Parathyroid adenoma (tissue), 2 donors: ENCODE data around the gene TMEM63B.
A peak's percentile ranks its signal among the peaks of the same experiment; 100 is the strongest.

Source experiments
- H2AFZ ChIP-seq: fragments of 300-600 bp; sonication (generic); one replicate; pipeline ENCODE4 v1.7.0; 2017; ENCODE audit warnings: antibody characterized with exemption, mild to moderate bottlenecking
- H3K27ac ChIP-seq: fragments of 300-600 bp; sonication (generic); one replicate; pipeline ENCODE4 v1.7.0; 2017
- H3K27me3 ChIP-seq: fragments of 300-600 bp; sonication (generic); one replicate; pipeline ENCODE4 v1.7.0; 2017; ENCODE audit warnings: low read length; ENCODE audit not compliant: control insufficient read depth, insufficient read depth
- H3K36me3 ChIP-seq: fragments of 300-600 bp; sonication (generic); one replicate; pipeline ENCODE4 v1.7.0; 2017; ENCODE audit warnings: low read length; ENCODE audit not compliant: control insufficient read depth, insufficient read depth
- H3K4me1 ChIP-seq: fragments of 300-600 bp; sonication (generic); one replicate; pipeline ENCODE4 v1.7.0; 2017; ENCODE audit warnings: control low read depth
- H3K4me2 ChIP-seq: fragments of 300-600 bp; sonication (generic); one replicate; pipeline ENCODE4 v1.7.0; 2017; ENCODE audit warnings: low read length
- H3K4me3 ChIP-seq: fragments of 300-600 bp; sonication (generic); one replicate; pipeline ENCODE4 v1.7.0; 2017; ENCODE audit warnings: low read depth, low read length
- H3K79me2 ChIP-seq: fragments of 300-600 bp; sonication (generic); one replicate; pipeline ENCODE4 v1.7.0; 2017; ENCODE audit warnings: control low read depth
- H3K9ac ChIP-seq: fragments of 300-600 bp; sonication (generic); one replicate; pipeline ENCODE4 v1.7.0; 2017; ENCODE audit warnings: mild to moderate bottlenecking
- H3K9me3 ChIP-seq: fragments of 300-600 bp; sonication (generic); one replicate; pipeline ENCODE4 v1.7.0; 2017; ENCODE audit warnings: low read length; ENCODE audit not compliant: control insufficient read depth
- CTCF ChIP-seq: fragments of 300-600 bp; sonication (generic); IDR thresholded peaks from one replicate; pipeline ENCODE4 v1.7.0; 2017; ENCODE audit warnings: antibody characterized with exemption, mild to moderate bottlenecking
- donor health status: primary hyperparathyroidism.

TMEM63B gene

GRCh38 chr6:44169886-44170570 is 42.7 kb downstream of the TMEM63B start:
- no peak overlapping the region for H2AFZ ChIP-seq
- H3K9ac ChIP-seq = no peak overlapping the region
- no peaks in the 10 kb centered on the region for H3K4me1 ChIP-seq
- H3K36me3 ChIP-seq = no peaks in the 10 kb centered on the region
- H3K9me3 ChIP-seq = no peaks in the 10 kb centered on the region
- H3K4me3 ChIP-seq = no peak overlapping the region
- H3K4me2 ChIP-seq = no peak overlapping the region
- H3K27me3 ChIP-seq = no peaks in the 10 kb centered on the region
- TF ChIP-seq CTCF = no peak
- H3K27ac ChIP-seq = no peak overlapping the region
- H3K79me2 ChIP-seq = no peaks in the 10 kb centered on the region

GRCh38 chr6:44171899-44172546 is 44.7 kb downstream of the TMEM63B start:
- Histone ChIP-seq H3K9me3 (no peaks in the 10 kb centered on the region), H3K9ac (no peak overlapping the region)

GRCh38 chr6:44172731-44173500 is 45.6 kb downstream of the TMEM63B start:
- Histone ChIP-seq H3K27me3 (no peaks in the 10 kb centered on the region), H3K4me3 (no peak overlapping the region), H3K4me1 (no peaks in the 10 kb centered on the region), H3K9ac (no peak overlapping the region), H3K4me2 (no peak overlapping the region), H3K9me3 (no peaks in the 10 kb centered on the region), H2AFZ (peak overlapping the region; percentile 5), H3K36me3 (no peaks in the 10 kb centered on the region), H3K27ac (no peak overlapping the region), H3K79me2 (no peaks in the 10 kb centered on the region)
- TF ChIP-seq CTCF = peak; percentile 89

More at GRCh38 chr6:44171899-44172546, 44.7 kb downstream of the TMEM63B start:
- H3K27ac ChIP-seq = no peak overlapping the region
- no peak for TF ChIP-seq CTCF
- no peaks in the 10 kb centered on the region for H3K27me3 ChIP-seq
- no peaks in the 10 kb centered on the region for H3K79me2 ChIP-seq
- no peaks in the 10 kb centered on the region for H3K4me1 ChIP-seq
- no peak overlapping the region for H2AFZ ChIP-seq
- no peaks in the 10 kb centered on the region for H3K36me3 ChIP-seq
- no peak overlapping the region for H3K4me2 ChIP-seq
- H3K4me3 ChIP-seq = no peak overlapping the region

- H3K79me2 ChIP-seq = no peaks in the 10 kb centered on the region
- H3K4me2 ChIP-seq = no peak overlapping the region
- H3K36me3 ChIP-seq = no peaks in the 10 kb centered on the region
- H3K9me3 ChIP-seq = no peaks in the 10 kb centered on the region
- no peak overlapping the region for H3K4me3 ChIP-seq
- H3K27me3 ChIP-seq = no peaks in the 10 kb centered on the region
- H3K4me1 ChIP-seq = no peaks in the 10 kb centered on the region
- no peak overlapping the region for H3K9ac ChIP-seq
- H2AFZ ChIP-seq = no peak overlapping the region
- H3K27ac ChIP-seq = no peak overlapping the region
- no peak for TF ChIP-seq CTCF
Observed at GRCh38 chr6:44176130-44176761, 48.9 kb downstream of the TMEM63B start.
